Endothelial cell of umbilical vein (primary cell): ENCODE measurements around the gene DSP. TPM values are rescaled to one million over a fixed set of nuclear protein-coding genes. Genes with fewer than 3 reads are reported as not detected.

ENCODE experiments used
- BruUV-seq: library from RNA; stranded (reverse); fragments of 400-500 nt; replicated peaks from 2 replicates; lab custom pipeline; 2021; lab: Mats Ljungman, UMichigan
- CTCF ChIA-PET: fragments of 300-600, 350-600 bp; sonication (Branson Sonifier 250); formaldehyde crosslinking; loops from one replicate; lab custom pipeline; 2021; ENCODE audit warnings: antibody characterized with exemption, inconsistent platforms; lab: Charles Lee
- POLR2A ChIA-PET: fragments of 300-600, 350-600 bp; sonication (Branson Sonifier 250); formaldehyde crosslinking; loops from one replicate; lab custom pipeline; 2021; ENCODE audit warnings: antibody characterized with exemption, inconsistent platforms; lab: Charles Lee
- DNase-seq: peaks from one replicate; pipeline ENCODE4 v3.0.0-alpha.2; 2011; ENCODE audit warnings: low read depth, low spot score
- FAIRE-seq: peaks from 2 replicates; lab custom pipeline; 2011; peaks lifted over from hg19 to GRCh38; lab: Jason Lieb, UNC
- H2AFZ ChIP-seq: 2 replicates; pipeline ENCODE4 v1.6.0; 2012; ENCODE audit warnings: low read depth, low read length, control low read depth, inconsistent platforms
- H3K27ac ChIP-seq: 2 replicates; pipeline ENCODE4 v1.5.1; 2011; ENCODE audit warnings: low read depth, mild to moderate bottlenecking, control low read depth, low read length, moderate library complexity; ENCODE audit not compliant: insufficient read depth
- H3K27me3 ChIP-seq, 2 experiments: 2 replicates each; pipeline versions ENCODE4 v1.6.0 to v1.6.1; 2011; ENCODE audit warnings: low read length in 2 of 2, mixed read lengths in 1 of 2; ENCODE audit not compliant: control insufficient read depth in 2 of 2, insufficient read depth in 2 of 2
- H3K36me3 ChIP-seq, 2 experiments: 2 replicates in 1 of 2; 3 replicates in 1 of 2; pipeline ENCODE4 v1.5.1; 2011; ENCODE audit warnings: low read length in 2 of 2, mild to moderate bottlenecking in 1 of 2, moderate library complexity in 1 of 2; ENCODE audit not compliant: control insufficient read depth in 2 of 2, insufficient read depth in 2 of 2; ENCODE audit errors: extremely low read depth in 1 of 2
- H3K4me1 ChIP-seq: 3 replicates; pipeline ENCODE4 v1.5.1; 2011; ENCODE audit warnings: mild to moderate bottlenecking, low read length; ENCODE audit not compliant: control insufficient read depth, insufficient read depth; ENCODE audit errors: extremely low read depth
- H3K4me2 ChIP-seq: 2 replicates; pipeline ENCODE4 v1.6.1; 2011; ENCODE audit warnings: low read length, control low read depth, mixed read lengths; ENCODE audit not compliant: insufficient read depth
- H3K4me3 ChIP-seq, 3 experiments: fragments of 200-600 bp in 1 of 3; sonication (generic), shearing (Covaris generic) in 1 of 3; replicated peaks in 1 of 3; 2 replicates each; pipeline ENCODE4 v1.5.1; 2011 to 2016; ENCODE audit warnings: control low read depth in 3 of 3, low read length in 3 of 3, mild to moderate bottlenecking in 2 of 3, inconsistent platforms in 1 of 3, low read depth in 1 of 3, moderate library complexity in 1 of 3; ENCODE audit not compliant: insufficient read depth in 1 of 3
- H3K79me2 ChIP-seq: 2 replicates; pipeline ENCODE4 v1.6.0; 2012; ENCODE audit warnings: low read length, inconsistent platforms; ENCODE audit not compliant: control insufficient read depth, insufficient read depth
- H3K9ac ChIP-seq: replicated peaks from 2 replicates; pipeline ENCODE3; 2011; ENCODE audit warnings: low read length, control low read depth; ENCODE audit not compliant: insufficient read depth; ENCODE audit errors: extremely low read depth
- H3K9me1 ChIP-seq: replicated peaks from 3 replicates; pipeline ENCODE4 v1.6.0; 2011; ENCODE audit warnings: mild to moderate bottlenecking, low read length; ENCODE audit not compliant: control insufficient read depth, insufficient read depth; ENCODE audit errors: extremely low read depth
- H3K9me3 ChIP-seq: replicated peaks from 2 replicates; pipeline ENCODE4 v1.5.1; 2012; ENCODE audit warnings: low read length, inconsistent platforms; ENCODE audit not compliant: control insufficient read depth, insufficient read depth
- H4K20me1 ChIP-seq: replicated peaks from 2 replicates; pipeline ENCODE3; 2011; ENCODE audit warnings: mild to moderate bottlenecking, low read length; ENCODE audit not compliant: control insufficient read depth, insufficient read depth; ENCODE audit errors: extremely low read depth
- EZH2 ChIP-seq: IDR thresholded peaks from 2 replicates; pipeline ENCODE4 v1.6.1; 2012; ENCODE audit warnings: borderline replicate concordance, low read depth, mild to moderate bottlenecking, moderate library complexity, low read length, inconsistent platforms; ENCODE audit not compliant: severe bottlenecking
- FOS ChIP-seq: IDR thresholded peaks from 2 replicates; pipeline ENCODE4 v1.6.1; 2011; ENCODE audit warnings: mild to moderate bottlenecking, low read length, moderate library complexity, borderline replicate concordance; ENCODE audit not compliant: insufficient read depth
- GATA2 ChIP-seq: IDR thresholded peaks from 2 replicates; pipeline ENCODE4 v1.7.0; 2011; ENCODE audit warnings: low read depth, mild to moderate bottlenecking, moderate library complexity, mixed read lengths, low read length; ENCODE audit not compliant: insufficient read length, insufficient read depth
- JUN ChIP-seq: IDR thresholded peaks from 2 replicates; pipeline ENCODE4 v1.6.1; 2011; ENCODE audit warnings: borderline replicate concordance, low read depth; ENCODE audit not compliant: insufficient read length, insufficient read depth
- MYC ChIP-seq: IDR thresholded peaks from one replicate; pipeline ENCODE4 v1.6.1; 2011; ENCODE audit warnings: mild to moderate bottlenecking, low read depth, low read length
- POLR2A ChIP-seq: IDR thresholded peaks from 2 replicates; pipeline ENCODE4 v1.6.1; 2012; ENCODE audit warnings: low read depth, mild to moderate bottlenecking, control low read depth, low read length
- POLR2AphosphoS5 ChIP-seq: IDR thresholded peaks from 2 replicates; pipeline ENCODE4 v1.6.1; 2012; ENCODE audit warnings: low read depth, mild to moderate bottlenecking, control low read depth, low read length, moderate library complexity; ENCODE audit not compliant: insufficient read depth
- dilution Hi-C: fragments of 300-500 bp; cut with MboI; formaldehyde crosslinking; loops from one replicate; pipeline ENCODE4 v1.15.0; 2019; ENCODE audit warnings: low sequenced_read_pairs; ENCODE audit not compliant: extremely low pct_ligation_motif_present
- intact Hi-C: fragments of 100-400 bp; cut with micrococcal nuclease; formaldehyde crosslinking; loops from one replicate; pipeline ENCODE4 v1.10.0; 2022
- polyA plus RNA-seq, 4 experiments: library from polyadenylated mRNA; depleted of rRNA in 3 of 4; stranded (reverse) in 3 of 4; unstranded in 1 of 4; fragments of >200 nt; gene quantifications; 2 replicates each; pipeline versions ENCODE4 v1.2.1 to v1.2.3, GENCODE V29; 2011 to 2012; ENCODE audit warnings: missing spikeins in 1 of 4
- total RNA-seq: library from RNA; stranded (reverse); gene quantifications from 2 replicates; pipeline ENCODE4 v1.2.3, GENCODE V29; 2021
- TF ChIP-seq, protein P1 (sequence below): IDR thresholded peaks from 2 replicates; pipeline ENCODE4 v1.6.1; 2011; ENCODE audit not compliant: insufficient read depth, insufficient read length
- TF ChIP-seq, protein P2 (sequence below), 2 donors: IDR thresholded peaks; 1 replicate in 1 of 2; 2 replicates in 1 of 2; pipeline ENCODE4 v1.5.1; 2011; ENCODE audit warnings: low read length in 2 of 2, mild to moderate bottlenecking in 2 of 2, moderate library complexity in 2 of 2, control low read depth in 1 of 2, inconsistent platforms in 1 of 2, low read depth in 1 of 2; ENCODE audit not compliant: insufficient read depth in 1 of 2; ENCODE audit errors: extremely low read depth in 1 of 2

DSP gene
- total and polyA plus RNA-seq, 2 donors (not counting 3 experiments of a cell fraction or from before 2014, with no cell fraction given) = 0.03 to 0.77 TPM

DNA sequence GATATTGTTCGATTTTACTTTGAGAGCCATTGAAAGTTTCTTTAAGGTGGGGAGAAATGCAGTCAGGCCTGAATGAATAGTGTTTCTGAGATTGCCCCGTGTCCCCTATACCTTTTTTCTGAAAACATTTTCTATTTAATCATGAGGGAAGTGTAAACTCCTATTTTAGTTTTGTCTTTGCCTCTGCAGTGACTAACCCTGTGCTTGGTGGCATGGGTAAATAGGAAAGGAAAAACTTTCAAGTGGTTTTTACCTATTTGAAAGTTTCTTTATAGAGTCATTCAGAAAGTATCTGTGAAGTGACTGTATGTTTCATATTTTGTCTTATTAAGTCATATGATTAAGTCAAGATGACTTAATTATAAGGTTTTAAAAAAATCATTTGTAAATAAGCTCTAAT lies 63.0 kb downstream of the DSP start:
- peaks cover 13 to 38% of the 10 kb centered on the region in 2 experiments for H3K36me3 ChIP-seq
- DNase-seq = no peak
- no peaks in the 10 kb centered on the region for H3K79me2 ChIP-seq
- H3K9ac ChIP-seq = no peak overlapping the region
- H3K9me3 ChIP-seq = no peaks in the 10 kb centered on the region
- dilution Hi-C loops = no loop called here
- H3K9me1 ChIP-seq = no peaks in the 10 kb centered on the region
- intact Hi-C loops = no loop called here
- BruUV-seq = no TSS peak
- H3K4me3 ChIP-seq = no peak overlapping the region
- ChIA-PET POLR2A (no interaction called here), CTCF (no interaction called here)
- H3K4me2 ChIP-seq = no peak overlapping the region
- TF ChIP-seq POLR2AphosphoS5 (no peak), POLR2A (no peak), JUN (no peak), FOS (no peak), MYC (no peak), EZH2 (no peak), GATA2 (no peak)
- TF ChIP-seq, protein P1, sequence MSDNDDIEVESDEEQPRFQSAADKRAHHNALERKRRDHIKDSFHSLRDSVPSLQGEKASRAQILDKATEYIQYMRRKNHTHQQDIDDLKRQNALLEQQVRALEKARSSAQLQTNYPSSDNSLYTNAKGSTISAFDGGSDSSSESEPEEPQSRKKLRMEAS = no peak
- TF ChIP-seq, protein P2, sequence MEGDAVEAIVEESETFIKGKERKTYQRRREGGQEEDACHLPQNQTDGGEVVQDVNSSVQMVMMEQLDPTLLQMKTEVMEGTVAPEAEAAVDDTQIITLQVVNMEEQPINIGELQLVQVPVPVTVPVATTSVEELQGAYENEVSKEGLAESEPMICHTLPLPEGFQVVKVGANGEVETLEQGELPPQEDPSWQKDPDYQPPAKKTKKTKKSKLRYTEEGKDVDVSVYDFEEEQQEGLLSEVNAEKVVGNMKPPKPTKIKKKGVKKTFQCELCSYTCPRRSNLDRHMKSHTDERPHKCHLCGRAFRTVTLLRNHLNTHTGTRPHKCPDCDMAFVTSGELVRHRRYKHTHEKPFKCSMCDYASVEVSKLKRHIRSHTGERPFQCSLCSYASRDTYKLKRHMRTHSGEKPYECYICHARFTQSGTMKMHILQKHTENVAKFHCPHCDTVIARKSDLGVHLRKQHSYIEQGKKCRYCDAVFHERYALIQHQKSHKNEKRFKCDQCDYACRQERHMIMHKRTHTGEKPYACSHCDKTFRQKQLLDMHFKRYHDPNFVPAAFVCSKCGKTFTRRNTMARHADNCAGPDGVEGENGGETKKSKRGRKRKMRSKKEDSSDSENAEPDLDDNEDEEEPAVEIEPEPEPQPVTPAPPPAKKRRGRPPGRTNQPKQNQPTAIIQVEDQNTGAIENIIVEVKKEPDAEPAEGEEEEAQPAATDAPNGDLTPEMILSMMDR (IDR thresholded peaks at IDR 0.05; ENCODE audit: extremely low read depth in 1 of 2, insufficient read depth in 1 of 2, low read depth in 1 of 2, low read length in 2 of 2) = no peak
- H2AFZ ChIP-seq = no peak overlapping the region
- FAIRE-seq = no peak
- H3K27ac ChIP-seq = no peak overlapping the region
- H3K27me3 ChIP-seq = no peaks in the 10 kb centered on the region
- no peaks in the 10 kb centered on the region for H4K20me1 ChIP-seq
- H3K4me1 ChIP-seq = no peaks in the 10 kb centered on the region
